ENCODE measurements around the gene NUBP1.
A peak's percentile ranks its signal among the peaks of the same experiment; 100 is the strongest.

NUBP1 gene

DNA sequence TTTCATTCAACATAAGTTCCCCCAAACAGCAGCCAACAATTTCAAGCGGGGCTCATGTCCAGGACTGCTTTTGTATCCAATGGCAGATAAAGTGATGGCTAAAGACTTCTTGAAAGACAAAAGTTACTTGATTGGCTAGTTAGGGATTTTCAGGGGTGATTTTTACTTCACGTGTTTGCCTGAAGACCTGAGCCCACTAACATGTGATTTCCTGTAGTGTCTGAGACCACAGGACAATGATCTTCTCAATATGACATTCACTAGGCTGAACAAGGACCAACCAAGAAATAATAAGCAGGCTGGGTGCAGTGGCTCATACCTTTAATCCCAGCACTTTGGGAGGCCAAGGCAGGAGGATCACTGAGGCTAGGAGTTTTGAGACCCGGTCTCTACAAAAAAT is 64.6 kb downstream of the NUBP1 start:
- TF ChIP-seq ZNF274 (IDR thresholded peaks at IDR 0.05; ENCODE audit: low read depth, low read length) = no peak
- no peak overlapping the region for H3K4me3 ChIP-seq (ENCODE audit: low read length)

DNA sequence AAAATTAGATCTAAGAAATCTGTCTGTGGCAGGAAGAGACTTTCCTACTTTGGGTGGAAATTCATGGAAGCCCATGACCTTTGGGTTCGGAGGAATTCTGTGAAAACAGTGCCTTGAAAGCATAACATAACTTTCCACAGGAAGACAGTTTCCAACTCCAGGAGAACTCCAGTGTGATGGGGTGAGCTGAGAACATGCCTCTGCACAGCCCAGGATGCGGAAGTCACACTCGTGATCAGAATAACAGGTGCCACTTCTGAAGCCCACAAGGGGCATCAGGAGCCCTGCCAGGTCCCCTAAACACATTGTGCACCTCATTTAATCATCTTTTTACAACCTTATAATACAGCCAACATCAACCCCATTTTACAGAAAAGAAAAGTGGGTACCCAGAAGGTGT is 65.2 kb downstream of the NUBP1 start:
- H3K4me3 ChIP-seq (ENCODE audit: low read length) = no peak overlapping the region
- TF ChIP-seq ZNF274 (IDR thresholded peaks at IDR 0.05; ENCODE audit: low read depth, low read length) = no peak

DNA sequence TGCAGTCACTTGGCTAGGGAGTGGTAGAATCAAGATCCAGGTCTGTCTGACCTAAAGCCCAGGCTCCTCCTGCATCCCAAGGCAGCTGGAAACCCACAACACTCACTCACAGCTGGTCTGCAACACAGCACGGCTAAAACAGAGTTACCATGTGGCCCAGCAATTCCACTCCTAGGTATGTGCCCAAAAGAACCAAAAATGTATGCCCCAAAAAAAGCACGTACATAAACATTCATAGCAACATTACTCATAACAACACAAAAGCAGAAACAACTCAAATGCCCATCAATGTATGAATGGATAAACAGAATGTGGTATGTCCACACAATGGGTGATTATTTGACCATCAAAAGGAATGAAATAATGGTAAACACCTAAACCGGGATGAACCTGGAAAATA is 66.1 kb downstream of the NUBP1 start:
- H3K4me3 ChIP-seq (ENCODE audit: low read length) = no peak overlapping the region
- no peak for TF ChIP-seq ZNF274 (IDR thresholded peaks at IDR 0.05; ENCODE audit: low read depth, low read length)

DNA sequence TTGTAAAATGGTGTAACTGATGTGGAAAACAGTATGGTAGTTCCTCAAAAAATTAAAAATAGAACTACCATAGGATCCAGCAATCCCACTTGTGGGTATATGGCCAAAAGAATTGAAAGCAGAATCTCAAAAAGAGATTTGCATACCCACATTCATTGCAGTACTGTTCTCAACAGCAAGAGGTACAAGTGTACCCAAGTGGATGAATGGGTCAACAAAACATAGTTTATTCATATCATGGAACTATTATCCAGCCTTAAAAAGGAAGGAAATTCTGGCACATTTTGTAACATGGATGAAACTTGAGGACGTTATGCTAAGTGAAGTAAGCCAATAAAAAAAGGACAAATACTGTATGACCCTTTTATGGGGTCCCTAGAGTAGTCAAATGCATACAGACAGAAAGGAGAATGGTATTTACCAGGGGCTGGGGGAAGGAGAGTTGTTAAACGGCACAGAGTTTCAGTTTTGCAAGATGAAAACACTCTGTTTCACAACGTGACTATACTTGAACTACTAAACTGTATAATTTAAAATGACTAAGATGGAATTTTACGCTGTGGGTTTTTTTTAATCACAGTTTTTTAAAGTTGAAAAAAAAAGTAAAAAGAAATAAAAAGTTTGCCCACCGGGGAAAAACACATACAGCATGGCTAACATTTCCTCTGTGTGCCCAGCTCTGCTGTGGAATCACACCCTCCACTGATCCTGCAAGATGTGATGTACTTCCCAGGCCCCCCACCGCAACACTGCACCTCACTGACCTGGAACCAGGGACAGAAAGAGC is 68.9 kb downstream of the NUBP1 start:
- no peak for TF ChIP-seq ZNF274 (IDR thresholded peaks at IDR 0.05; ENCODE audit: low read depth, low read length)
- peak overlapping the region; percentile 3; the same call in 1 of the 2 replicates for H3K4me3 ChIP-seq (ENCODE audit: low read length)

DNA sequence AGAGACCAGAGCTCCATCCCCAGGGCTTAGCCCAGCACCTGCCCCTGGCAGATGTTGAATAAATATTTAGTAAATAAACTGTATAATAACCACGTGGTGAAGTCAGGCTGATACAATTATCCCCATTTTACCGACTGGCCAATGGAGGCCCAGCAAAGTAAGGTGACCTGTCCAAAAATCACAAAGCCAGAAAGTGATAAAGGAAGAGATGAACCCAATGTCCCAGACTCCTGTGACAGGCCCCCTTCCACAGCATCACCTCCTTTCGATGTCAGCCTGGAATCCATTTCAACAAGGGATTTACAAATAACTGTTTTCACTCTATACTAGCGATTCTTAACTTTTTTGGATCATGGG is 69.4 kb downstream of the NUBP1 start:
- TF ChIP-seq ZNF274 (IDR thresholded peaks at IDR 0.05; ENCODE audit: low read depth, low read length) = no peak
- peak overlapping the region; percentile 3; the same call in 1 of the 2 replicates for H3K4me3 ChIP-seq (ENCODE audit: low read length)

DNA sequence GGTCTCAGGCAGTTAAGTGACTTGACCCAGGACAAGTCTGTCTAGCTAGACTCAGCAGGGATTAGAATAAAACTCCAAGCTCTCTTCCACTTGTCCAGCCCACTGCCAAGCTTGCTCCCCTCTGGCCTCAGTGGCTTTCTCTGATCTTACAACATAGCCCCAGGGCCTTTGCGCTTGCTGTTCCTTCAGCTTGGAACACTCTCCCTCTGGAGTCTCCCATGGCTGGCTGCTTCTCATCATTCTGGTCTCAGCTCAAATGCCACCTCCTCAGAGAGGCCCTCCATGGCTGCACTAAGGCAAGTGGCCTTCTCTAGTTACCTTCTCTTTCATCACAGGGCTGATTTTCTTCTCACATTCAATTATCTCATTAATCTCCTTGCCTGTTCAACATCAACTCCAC is 73.9 kb downstream of the NUBP1 start:
- no peak overlapping the region for H3K4me3 ChIP-seq (ENCODE audit: low read length)
- no peak for TF ChIP-seq ZNF274 (IDR thresholded peaks at IDR 0.05; ENCODE audit: low read depth, low read length)

DNA sequence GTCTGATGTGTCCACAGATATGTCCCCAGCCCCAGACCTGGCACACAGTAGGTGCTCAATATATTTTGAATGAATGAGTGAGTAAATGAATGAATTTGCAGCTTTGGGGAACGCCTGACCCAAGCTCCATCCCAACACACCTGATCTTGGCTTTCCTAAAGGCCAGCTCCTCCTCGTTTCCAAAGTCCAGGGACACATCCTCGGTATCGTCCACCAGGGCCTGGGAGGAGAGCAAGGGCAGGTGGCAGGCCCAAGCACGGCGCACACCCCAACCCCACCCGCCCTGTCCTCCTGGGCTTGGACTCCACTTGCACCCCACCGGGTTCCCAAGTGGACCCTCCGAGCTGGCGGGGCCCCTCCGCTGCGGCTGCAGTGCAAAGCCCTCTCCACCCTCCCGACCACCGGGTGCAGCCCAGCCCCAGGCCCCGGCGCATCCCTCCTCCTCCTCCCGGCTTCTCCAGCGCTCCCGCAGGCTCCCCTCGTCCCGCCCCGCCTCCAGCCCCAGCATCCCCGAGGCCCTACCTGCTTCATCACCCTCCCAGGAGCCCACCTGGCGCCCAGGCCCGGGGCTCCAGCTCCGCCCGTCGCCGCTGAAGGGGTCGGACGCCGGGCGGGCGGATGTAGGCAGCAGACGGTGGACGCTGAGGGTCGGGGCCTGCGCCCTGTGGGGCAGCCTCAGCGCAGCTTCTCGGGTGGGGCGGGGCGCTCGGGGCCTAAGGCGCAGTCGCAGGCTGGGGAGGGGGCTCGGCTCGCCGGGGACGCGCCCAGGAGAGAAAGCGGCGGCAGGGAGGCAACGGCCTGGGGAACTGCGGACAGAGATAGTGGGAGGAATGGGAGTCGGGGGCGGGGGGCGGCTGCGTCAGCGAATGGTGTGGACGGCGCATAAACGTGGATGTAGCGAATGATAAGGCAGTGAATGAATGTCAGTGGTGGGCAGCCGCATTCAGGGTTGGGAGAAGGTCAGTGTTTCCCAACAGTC is 74.6 kb downstream of the NUBP1 start, which contains the start of gene TVP23A:
TSS of gene TVP23A (minus strand) at position 832 of the 979 bp plus-strand sequence. CDS start at position 531, 301 bp downstream.
- no peak for TF ChIP-seq ZNF274 (IDR thresholded peaks at IDR 0.05; ENCODE audit: low read depth, low read length)
- H3K4me3 ChIP-seq (ENCODE audit: low read length) = no peak within 1 kb of the TSS
